Activated CD4-positive, CD25-positive, alpha-beta regulatory T cell (primary cell): Measurements from ENCODE around the gene PARD3B.

Source experiments
- DNase-seq, 4 experiments: peaks; one replicate each; lab custom pipeline; 2025; lab: John Stamatoyannopoulos, UW

The PARD3B gene

GRCh38 chr2:204763974-204764703, 218.9 kb downstream of the PARD3B start:
- no peak for DNase-seq

GRCh38 chr2:204770735-204771134, 225.5 kb downstream of the PARD3B start:
- DNase-seq = no peak

- no peak for DNase-seq
Measured at GRCh38 chr2:204771721-204772120, 226.4 kb downstream of the PARD3B start.

- DNase-seq = no peak
Measured at GRCh38 chr2:204772546-204772945, 227.3 kb downstream of the PARD3B start.

- DNase-seq = no peak
Measured at GRCh38 chr2:204775766-204776165, 230.5 kb downstream of the PARD3B start.

- DNase-seq = no peak
Measured at GRCh38 chr2:204776781-204777559, 231.7 kb downstream of the PARD3B start.

GRCh38 chr2:204779771-204780170, 234.5 kb downstream of the PARD3B start:
- no peak for DNase-seq

- DNase-seq = no peak
Measured at GRCh38 chr2:204781941-204782340, 236.7 kb downstream of the PARD3B start.

GRCh38 chr2:204790076-204790475, 244.8 kb downstream of the PARD3B start:
- no peak for DNase-seq

- DNase-seq = no peak
Measured at GRCh38 chr2:204791230-204791629, 246.0 kb downstream of the PARD3B start.

GRCh38 chr2:204794624-204795023, 249.3 kb downstream of the PARD3B start:
- DNase-seq = no peak

GRCh38 chr2:204795156-204795555, 249.9 kb downstream of the PARD3B start:
- no peak for DNase-seq

GRCh38 chr2:204796581-204796980, 251.3 kb downstream of the PARD3B start:
- DNase-seq = no peak

GRCh38 chr2:204799791-204800190, 254.5 kb downstream of the PARD3B start:
- no peak for DNase-seq

GRCh38 chr2:204808494-204808893, 263.2 kb downstream of the PARD3B start:
- DNase-seq = no peak

GRCh38 chr2:204824751-204825453, 279.6 kb downstream of the PARD3B start:
- no peak for DNase-seq

GRCh38 chr2:204825681-204826080, 280.4 kb downstream of the PARD3B start:
- DNase-seq = no peak

- DNase-seq = no peak
Measured at GRCh38 chr2:204827701-204828590, 282.7 kb downstream of the PARD3B start.

GRCh38 chr2:204834716-204835384, 289.6 kb downstream of the PARD3B start:
- no peak for DNase-seq

- DNase-seq = no peak
Measured at GRCh38 chr2:204835786-204836185, 290.5 kb downstream of the PARD3B start.

- DNase-seq = no peak
Measured at GRCh38 chr2:204840504-204840903, 295.2 kb downstream of the PARD3B start.
